Skeletal muscle satellite cell (primary cell): Measurements from ENCODE around the gene SPEG.
"Not testable (repeated sequence)": the region's sequence is repeated elsewhere in the genome, so short reads cannot be mapped to it uniquely, and the experiment has no call there.

Experiments used
- H3K27me3 ChIP-seq: 2 replicates; pipeline ENCODE4 v1.7.0; 2013; ENCODE audit warnings: low read length; ENCODE audit not compliant: control insufficient read depth, insufficient read depth
- H3K36me3 ChIP-seq: 2 replicates; pipeline ENCODE4 v1.7.0; 2013; ENCODE audit warnings: mild to moderate bottlenecking, control low read depth, low read length; ENCODE audit not compliant: insufficient read depth
- H3K4me1 ChIP-seq: 2 replicates; pipeline ENCODE4 v1.7.0; 2013; ENCODE audit warnings: low read length; ENCODE audit not compliant: control insufficient read depth, insufficient read depth
- H3K4me2 ChIP-seq: 2 replicates; pipeline ENCODE4 v1.7.0; 2013; ENCODE audit warnings: mild to moderate bottlenecking, low read length
- H3K4me3 ChIP-seq: 2 replicates; pipeline ENCODE4 v1.7.0; 2013; ENCODE audit warnings: low read length
- H3K9ac ChIP-seq: 2 replicates; pipeline ENCODE4 v1.7.0; 2013; ENCODE audit warnings: mild to moderate bottlenecking, low read depth, low read length, moderate library complexity
- H3K9me3 ChIP-seq: replicated peaks from 2 replicates; pipeline ENCODE4 v1.7.0; 2013; ENCODE audit warnings: mild to moderate bottlenecking, control low read depth, low read length

SPEG gene

DNA sequence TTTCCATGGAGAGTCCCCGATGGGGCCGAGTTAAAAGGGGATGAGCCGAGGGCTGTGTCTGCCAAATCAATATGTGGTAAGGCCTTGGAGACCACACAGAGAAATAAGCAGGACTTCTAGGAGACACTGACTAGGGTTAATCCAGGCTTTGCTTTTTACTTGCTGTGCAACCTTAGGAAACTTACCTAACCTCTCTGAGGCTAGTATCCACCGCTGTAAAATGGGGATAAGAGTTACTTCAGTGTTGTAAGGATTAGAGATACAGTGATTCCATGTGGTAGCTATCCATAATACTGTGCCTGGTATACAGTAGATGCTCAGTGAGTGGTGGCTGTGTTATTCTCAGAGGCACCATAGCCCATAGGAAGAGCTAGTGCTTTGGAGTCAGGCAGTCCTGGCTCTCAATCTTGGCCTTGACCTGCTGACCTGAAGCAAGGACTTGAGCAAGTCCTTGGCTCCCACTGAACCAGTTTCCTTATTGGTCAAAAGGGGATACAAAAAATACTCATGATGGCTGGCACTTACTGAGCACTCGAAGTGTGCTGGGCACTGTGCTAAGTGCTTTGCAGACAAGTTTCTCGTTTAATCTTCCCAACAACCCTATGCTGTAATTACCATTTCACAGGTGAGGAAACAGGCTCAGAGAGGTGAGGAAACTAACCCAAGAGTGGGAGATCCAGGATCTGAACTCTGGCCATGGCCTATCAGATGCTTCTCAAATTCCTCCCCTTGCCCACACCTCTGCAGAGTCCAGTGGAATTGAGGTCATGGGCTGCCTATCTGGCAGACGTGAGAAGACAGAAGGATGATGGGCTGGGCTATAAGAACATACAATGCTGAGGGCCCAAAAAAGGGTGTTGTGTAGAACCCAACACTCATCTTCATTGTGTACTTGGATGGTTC is 28.4 kb upstream of the SPEG start:
- no peaks in the 10 kb centered on the region for H3K27me3 ChIP-seq
- peak overlapping the region; percentile 67 for H3K9ac ChIP-seq

DNA sequence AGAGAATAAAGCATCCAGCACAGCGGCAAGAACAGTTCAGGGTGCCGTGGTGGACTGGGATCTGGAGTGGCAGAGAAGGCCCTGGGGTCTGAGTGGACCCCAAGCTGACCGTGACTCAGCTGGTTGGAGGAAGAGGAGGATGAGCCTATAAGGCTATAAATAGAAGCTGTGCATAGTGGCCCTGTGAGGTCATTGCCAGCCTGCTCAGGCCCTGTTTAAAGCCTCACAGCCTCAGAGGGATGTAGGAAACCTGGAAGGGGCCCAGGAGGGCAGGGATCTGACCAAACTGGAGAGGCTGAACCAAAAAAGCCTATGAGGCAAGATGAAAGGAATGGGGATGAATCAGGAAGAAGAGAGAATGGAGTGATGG is 27.8 kb upstream of the SPEG start:
- Histone ChIP-seq H3K27me3 (no peaks in the 10 kb centered on the region), H3K4me1 (peaks cover 39% of the 10 kb centered on the region), H3K9me3 (no peaks in the 10 kb centered on the region), H3K4me3 (peak overlapping the region; percentile 20), H3K36me3 (no peaks in the 10 kb centered on the region), H3K4me2 (peak overlapping the region; percentile 56), H3K9ac (peak overlapping the region; percentile 61)

More for the DNA sequence above, 28.4 kb upstream of the SPEG start:
- no peaks in the 10 kb centered on the region for H3K9me3 ChIP-seq
- H3K4me1 ChIP-seq, result peaks cover 39% of the 10 kb centered on the region
- H3K4me2 ChIP-seq, result peak overlapping the region; percentile 56
- H3K4me3 ChIP-seq, result peak overlapping the region; percentile 20
- H3K36me3 ChIP-seq, result no peaks in the 10 kb centered on the region

DNA sequence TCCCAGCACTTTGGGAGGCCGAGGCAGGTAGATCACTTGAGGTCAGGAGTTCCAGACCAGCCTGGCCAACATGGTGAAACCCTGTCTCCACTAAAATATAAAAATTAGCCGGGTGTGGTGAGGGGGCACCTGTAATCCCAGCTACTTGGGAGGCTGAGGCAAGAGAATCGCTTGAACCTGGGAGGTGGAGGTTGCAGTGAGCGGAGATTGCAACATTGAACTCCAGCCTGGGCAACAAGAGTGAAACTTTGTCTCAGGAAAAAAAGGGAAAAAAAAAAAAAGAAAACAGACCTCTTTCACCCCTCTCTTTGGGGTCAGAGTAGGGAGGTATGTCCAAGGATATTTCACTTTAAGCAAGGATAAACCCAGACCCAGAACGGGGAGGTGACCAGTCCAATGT is 27.3 kb upstream of the SPEG start:
- not testable (repeated sequence) for H3K9me3 ChIP-seq, H3K36me3 ChIP-seq, H3K4me3 ChIP-seq, H3K27me3 ChIP-seq, H3K4me2 ChIP-seq, H3K9ac ChIP-seq
- peaks cover 39% of the 10 kb centered on the region for H3K4me1 ChIP-seq

DNA sequence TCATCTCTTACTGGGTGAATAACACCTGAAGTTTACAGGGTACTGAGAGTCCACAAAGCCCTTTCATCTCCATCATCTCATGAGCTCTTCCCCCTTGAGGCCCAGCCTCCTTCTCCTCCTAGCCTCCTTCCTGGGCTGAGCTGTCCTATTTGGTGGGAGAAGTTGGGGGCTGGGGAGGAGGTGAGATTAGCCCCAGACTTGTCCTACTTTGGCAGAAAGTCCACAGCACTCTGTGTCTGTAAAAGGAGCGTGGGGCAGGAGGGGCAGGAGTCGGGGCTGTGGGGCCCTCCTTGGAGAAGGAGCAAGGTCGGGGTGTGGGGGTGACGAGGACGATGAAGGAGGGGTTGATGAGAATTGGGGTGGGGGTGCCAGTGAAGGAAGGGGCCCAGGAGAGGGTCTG is 26.4 kb upstream of the SPEG start:
- no peaks in the 10 kb centered on the region for H3K27me3 ChIP-seq
- no peak overlapping the region for H3K4me2 ChIP-seq

DNA sequence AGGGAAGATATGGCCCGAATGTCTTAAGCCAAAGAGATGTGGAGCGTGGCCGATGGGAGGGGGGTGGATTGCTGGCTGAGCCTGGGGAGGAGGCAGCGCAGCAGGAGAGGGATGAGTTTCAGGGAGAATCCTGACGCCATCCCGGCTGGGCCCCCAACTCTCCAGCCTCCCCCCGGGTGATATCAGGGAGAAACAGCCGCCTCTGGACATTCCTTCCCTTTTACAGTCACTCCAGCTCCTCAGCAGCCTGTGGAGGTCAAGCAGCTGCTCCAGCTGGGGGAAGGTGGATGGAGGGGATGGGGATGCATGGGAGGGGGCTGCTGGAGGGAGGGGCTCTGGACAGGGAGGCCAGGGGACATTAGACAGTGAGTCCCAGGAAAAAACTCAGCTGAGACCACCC is 26.0 kb upstream of the SPEG start:
- Histone ChIP-seq H3K9me3 (no peaks in the 10 kb centered on the region), H3K4me3 (no peak overlapping the region), H3K36me3 (no peaks in the 10 kb centered on the region), H3K27me3 (no peaks in the 10 kb centered on the region), H3K4me2 (no peak overlapping the region), H3K9ac (no peak overlapping the region), H3K4me1 (peaks cover 37% of the 10 kb centered on the region)

More for the DNA sequence above, 26.4 kb upstream of the SPEG start:
- Histone ChIP-seq H3K9me3 (no peaks in the 10 kb centered on the region), H3K36me3 (no peaks in the 10 kb centered on the region), H3K9ac (no peak overlapping the region), H3K4me1 (peaks cover 37% of the 10 kb centered on the region), H3K4me3 (no peak overlapping the region)

DNA sequence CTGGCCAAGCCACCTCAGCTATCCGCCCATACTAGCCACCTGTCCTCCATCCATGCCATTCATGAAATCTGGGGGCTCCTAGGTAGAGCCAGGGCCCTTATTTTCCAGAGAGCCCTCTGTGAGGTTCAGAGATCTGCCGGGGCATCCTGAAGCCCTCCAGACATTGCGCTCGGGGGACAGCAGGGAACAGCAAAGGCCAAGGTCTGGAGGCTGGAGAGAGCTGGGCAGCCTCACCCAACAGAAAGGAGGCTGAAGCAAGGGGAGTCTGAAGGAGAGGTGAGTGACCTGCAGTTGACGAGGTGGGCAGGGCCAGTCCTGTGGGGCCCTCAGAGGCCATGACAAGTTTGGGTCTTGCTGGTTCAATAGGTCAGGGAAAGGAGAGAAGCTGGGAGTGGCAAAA is 25.0 kb upstream of the SPEG start:
- H3K4me2 ChIP-seq, result no peak overlapping the region
- H3K36me3 ChIP-seq, result no peaks in the 10 kb centered on the region
- no peaks in the 10 kb centered on the region for H3K9me3 ChIP-seq
- no peaks in the 10 kb centered on the region for H3K27me3 ChIP-seq
- peaks cover 32% of the 10 kb centered on the region for H3K4me1 ChIP-seq
- H3K9ac ChIP-seq, result no peak overlapping the region
- H3K4me3 ChIP-seq, result no peak overlapping the region

DNA sequence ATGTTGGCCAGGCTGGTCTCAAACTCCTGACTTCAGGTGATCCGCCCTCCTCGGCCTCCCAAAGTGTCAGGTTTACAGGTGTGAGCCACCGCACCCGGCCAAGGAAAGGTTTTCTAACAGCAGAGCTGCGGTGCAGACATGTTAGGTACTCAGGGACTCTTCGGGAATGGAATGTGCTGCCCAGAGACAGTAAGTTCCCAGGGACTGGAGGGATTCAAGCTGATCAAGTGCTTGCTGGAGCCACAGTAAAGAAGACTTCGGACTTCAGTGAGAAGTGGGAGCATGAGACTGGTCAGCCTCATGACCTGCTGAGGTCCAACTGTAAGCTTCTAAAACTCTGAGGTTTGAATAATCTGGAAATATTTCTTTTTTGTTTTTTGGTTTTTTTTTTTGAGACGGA is 24.3 kb upstream of the SPEG start:
- H3K27me3 ChIP-seq, result no peaks in the 10 kb centered on the region

DNA sequence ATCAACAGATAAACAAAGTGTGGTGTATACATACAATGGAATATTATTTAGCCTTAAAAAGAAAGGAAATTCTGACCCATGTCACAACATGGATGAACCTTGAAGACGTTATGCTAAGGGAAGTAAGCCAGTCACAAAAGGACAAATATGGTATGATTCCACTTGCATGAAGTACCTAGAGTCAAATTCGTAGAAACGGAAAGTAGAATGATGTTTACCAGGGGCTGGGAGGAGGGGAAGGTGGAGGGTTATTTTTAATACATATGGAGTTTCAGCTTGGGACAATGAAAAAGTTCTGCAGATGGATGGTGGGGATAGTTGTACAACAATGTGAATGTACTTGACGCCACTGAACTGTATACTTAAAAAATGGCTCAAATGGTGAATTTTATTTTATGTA is 19.8 kb upstream of the SPEG start:
- H3K36me3 ChIP-seq, result no peaks in the 10 kb centered on the region
- H3K4me1 ChIP-seq, result peaks cover 21% of the 10 kb centered on the region
- no peaks in the 10 kb centered on the region for H3K9me3 ChIP-seq
- H3K27me3 ChIP-seq, result peaks cover 10% of the 10 kb centered on the region
- no peak overlapping the region for H3K9ac ChIP-seq
- H3K4me3 ChIP-seq, result no peak overlapping the region
- H3K4me2 ChIP-seq, result no peak overlapping the region

More for the DNA sequence above, 24.3 kb upstream of the SPEG start:
- H3K9ac ChIP-seq, result no peak overlapping the region
- peaks cover 24% of the 10 kb centered on the region for H3K4me1 ChIP-seq
- no peak overlapping the region for H3K4me3 ChIP-seq
- no peak overlapping the region for H3K4me2 ChIP-seq
- H3K9me3 ChIP-seq, result no peaks in the 10 kb centered on the region
- H3K36me3 ChIP-seq, result no peaks in the 10 kb centered on the region

DNA sequence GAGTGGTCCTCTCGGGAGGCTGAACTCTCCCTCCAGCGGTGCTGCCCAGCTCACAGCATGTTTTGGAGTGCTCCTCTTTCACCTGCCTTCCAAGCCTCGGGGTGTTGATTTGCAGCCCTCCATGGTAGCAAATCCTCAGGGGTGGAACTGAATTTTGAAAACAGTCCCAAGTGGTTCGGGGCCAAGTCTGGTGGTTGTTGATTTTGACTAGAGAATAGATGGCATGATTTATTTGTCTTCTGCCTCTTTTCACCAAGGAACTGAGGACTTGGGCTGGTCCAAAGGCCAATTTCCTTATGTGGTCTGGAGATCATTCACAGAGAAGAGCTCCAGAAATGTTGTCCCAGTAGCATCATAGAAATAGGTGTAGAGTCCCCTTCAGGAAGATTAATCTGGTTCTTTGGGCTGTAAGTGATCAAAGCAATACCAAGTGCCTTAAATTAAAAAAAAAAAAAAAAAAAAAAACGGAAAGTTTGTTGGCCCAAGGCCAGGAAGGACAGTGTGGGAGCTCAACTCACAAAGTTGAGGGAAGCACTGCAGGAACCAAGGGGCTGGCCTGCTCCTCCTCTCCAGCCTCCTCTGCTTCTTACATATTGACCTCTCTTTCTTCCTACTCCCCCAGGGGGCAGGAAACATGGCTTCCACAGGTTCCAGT is 18.9 kb upstream of the SPEG start:
- peaks cover 25% of the 10 kb centered on the region for H3K4me1 ChIP-seq
- no peak overlapping the region for H3K9ac ChIP-seq
- H3K4me2 ChIP-seq, result no peak overlapping the region
- H3K9me3 ChIP-seq, result no peaks in the 10 kb centered on the region
- peaks cover 10% of the 10 kb centered on the region for H3K27me3 ChIP-seq
- H3K36me3 ChIP-seq, result peaks cover 2% of the 10 kb centered on the region
- no peak overlapping the region for H3K4me3 ChIP-seq

DNA sequence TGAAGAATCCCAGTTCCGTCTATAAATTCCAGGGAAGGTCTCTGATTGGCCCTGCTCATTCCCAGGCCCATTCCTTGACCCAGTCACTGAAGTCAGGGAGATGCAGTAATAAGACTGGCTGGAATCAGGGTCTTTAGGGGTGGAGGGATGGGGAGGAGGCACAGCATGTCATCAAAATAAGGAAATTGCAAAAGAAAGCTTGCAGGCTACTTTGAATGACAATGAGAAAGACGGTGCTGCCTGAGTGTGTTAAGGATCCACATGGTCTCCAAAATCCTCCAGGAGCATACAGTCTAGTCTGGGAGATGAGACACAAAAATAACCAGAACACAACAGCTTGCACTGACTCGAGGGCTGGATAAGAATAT is 18.4 kb upstream of the SPEG start:
- H3K9ac ChIP-seq, result no peak overlapping the region
- H3K4me1 ChIP-seq, result peaks cover 25% of the 10 kb centered on the region
- H3K36me3 ChIP-seq, result peaks cover 7% of the 10 kb centered on the region
- H3K4me3 ChIP-seq, result no peak overlapping the region
- H3K27me3 ChIP-seq, result peaks cover 10% of the 10 kb centered on the region
- no peak overlapping the region for H3K4me2 ChIP-seq
- H3K9me3 ChIP-seq, result no peaks in the 10 kb centered on the region

DNA sequence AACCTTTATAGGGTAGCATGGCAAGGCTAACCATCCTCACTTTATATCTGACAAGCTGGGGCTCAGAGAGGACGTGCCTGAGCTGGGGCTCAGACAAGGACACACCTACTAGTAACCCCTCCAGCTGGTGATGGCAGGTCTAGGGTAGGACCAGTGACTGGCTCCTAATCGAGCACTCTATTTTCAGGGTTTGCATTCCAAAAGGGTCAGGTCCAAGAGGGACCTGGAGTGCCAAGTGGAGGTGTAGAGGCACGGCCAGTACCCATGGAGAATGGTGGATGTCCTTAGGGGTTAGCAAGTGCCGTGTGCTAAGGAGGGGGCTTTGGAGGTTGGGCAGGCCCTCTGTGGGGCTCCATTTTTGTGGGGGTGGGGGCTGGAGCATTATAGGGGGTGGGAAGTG is 17.7 kb upstream of the SPEG start:
- no peak overlapping the region for H3K4me2 ChIP-seq
- H3K4me3 ChIP-seq, result no peak overlapping the region
- peaks cover 10% of the 10 kb centered on the region for H3K36me3 ChIP-seq
- no peaks in the 10 kb centered on the region for H3K9me3 ChIP-seq
- peaks cover 10% of the 10 kb centered on the region for H3K27me3 ChIP-seq
- no peak overlapping the region for H3K9ac ChIP-seq
- peaks cover 25% of the 10 kb centered on the region for H3K4me1 ChIP-seq

DNA sequence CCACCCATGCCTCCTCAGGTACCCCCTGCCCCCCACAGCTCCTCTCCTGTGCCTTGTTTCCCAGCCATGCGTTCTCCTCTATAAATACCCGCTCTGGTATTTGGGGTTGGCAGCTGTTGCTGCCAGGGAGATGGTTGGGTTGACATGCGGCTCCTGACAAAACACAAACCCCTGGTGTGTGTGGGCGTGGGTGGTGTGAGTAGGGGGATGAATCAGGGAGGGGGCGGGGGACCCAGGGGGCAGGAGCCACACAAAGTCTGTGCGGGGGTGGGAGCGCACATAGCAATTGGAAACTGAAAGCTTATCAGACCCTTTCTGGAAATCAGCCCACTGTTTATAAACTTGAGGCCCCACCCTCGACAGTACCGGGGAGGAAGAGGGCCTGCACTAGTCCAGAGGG is 17.3 kb upstream of the SPEG start:
- Histone ChIP-seq H3K36me3 (peaks cover 11% of the 10 kb centered on the region), H3K9ac (peak overlapping the region; percentile 62), H3K27me3 (peaks cover 10% of the 10 kb centered on the region), H3K4me2 (peak overlapping the region; percentile 60), H3K4me3 (peak overlapping the region; percentile 32), H3K9me3 (no peaks in the 10 kb centered on the region), H3K4me1 (peaks cover 25% of the 10 kb centered on the region)
